Psoas muscle (tissue), 8 donors: ENCODE measurements around the gene NUCKS1. TPM values are rescaled to one million over a fixed set of nuclear protein-coding genes. Genes with fewer than 3 reads are reported as not detected.

Experiments
- ATAC-seq, 4 donors: fragments of 200-7000 bp; cut with Tn5 transposase; one replicate each; pipeline ENCODE4 v1.9.1; 2020; ENCODE audit warnings: moderate library complexity in 3 of 4, mild to moderate bottlenecking in 2 of 4
- DNase-seq, 2 donors: peaks; one replicate each; pipeline ENCODE4 v3.0.0-alpha.2; 2020
- H3K27ac ChIP-seq: fragments of 200-600 bp; one replicate; pipeline ENCODE4 v1.8.0; 2022
- H3K27me3 ChIP-seq, 3 donors: fragments of 200-600 bp in 1 of 3; one replicate each; pipeline versions ENCODE4 v1.6.1 to v1.8.0; 2013 to 2022; ENCODE audit warnings: low read length in 2 of 3, mild to moderate bottlenecking in 2 of 3, moderate library complexity in 1 of 3; ENCODE audit not compliant: insufficient read depth in 3 of 3
- H3K36me3 ChIP-seq, 2 donors: fragments of 200-600 bp in 1 of 2; one replicate each; pipeline versions ENCODE4 v1.6.1 to v1.8.0; 2013 to 2022; ENCODE audit warnings: low read depth in 1 of 2, mild to moderate bottlenecking in 1 of 2, moderate library complexity in 1 of 2; ENCODE audit not compliant: insufficient read depth in 1 of 2
- H3K4me1 ChIP-seq: fragments of 200-600 bp; one replicate; pipeline ENCODE4 v1.8.0; 2022
- H3K4me3 ChIP-seq: fragments of 200-600 bp; one replicate; pipeline ENCODE4 v1.8.0; 2022; ENCODE audit warnings: mild to moderate bottlenecking
- H3K9me3 ChIP-seq: fragments of 200-600 bp; one replicate; pipeline ENCODE4 v1.8.0; 2022
- CTCF ChIP-seq: fragments of 200-600 bp; IDR thresholded peaks from one replicate; pipeline ENCODE4 v1.8.0; 2022; ENCODE audit warnings: antibody characterized with exemption
- WGBS, 3 donors: extraction: QIAGEN DNeasy Blood & Tissue Kit; methylation state at CpG; one replicate each; pipeline versions ENCODE4 v1.1.6 to v1.1.7; 2013; 5-methylcytosine and 5-hydroxymethylcytosine counted together
- intact Hi-C, 2 donors: fragments of 100-400 bp; cut with DNase I; formaldehyde crosslinking; loops; one replicate each; pipeline versions ENCODE4 v1.11.0 to v1.14.2; 2022
- polyA plus RNA-seq, 3 donors: library from polyadenylated mRNA; stranded (reverse); fragments of 200-250 nt; gene quantifications; one replicate each; pipeline ENCODE4 v1.2.3, GENCODE V29; 2013
- total RNA-seq, 4 donors: library from RNA; stranded (reverse); fragmentation: NEBNext Ultra II Directional in 2 of 4; extraction: Animal tissue kit (Norgen Biotek cat#: 25700) in 2 of 4; gene quantifications; one replicate each; pipeline versions ENCODE4 v1.2.1 to v1.2.4, GENCODE V29; 2021 to 2023
- donor health status: healthy with polysubstance abuse.
- donor health status: DM: no; HTN: no; CAD: no; lungs with moderate emphysema.
- donor health status: Bipolar disorder and iron deficiency.
- donor health status: healthy.
- donor health status: DM: yes; HTN: yes; CAD: no.
- donor health status: DM: no; HTN: no; CAD: no.
- donor health status: DM: no; HTN: no; CAD: no.
- donor health status: DM: yes; HTN: yes; CAD: no.

The NUCKS1 gene
- total and polyA plus RNA-seq, 7 donors, result 28.3 to 174 (median 140) TPM

DNA sequence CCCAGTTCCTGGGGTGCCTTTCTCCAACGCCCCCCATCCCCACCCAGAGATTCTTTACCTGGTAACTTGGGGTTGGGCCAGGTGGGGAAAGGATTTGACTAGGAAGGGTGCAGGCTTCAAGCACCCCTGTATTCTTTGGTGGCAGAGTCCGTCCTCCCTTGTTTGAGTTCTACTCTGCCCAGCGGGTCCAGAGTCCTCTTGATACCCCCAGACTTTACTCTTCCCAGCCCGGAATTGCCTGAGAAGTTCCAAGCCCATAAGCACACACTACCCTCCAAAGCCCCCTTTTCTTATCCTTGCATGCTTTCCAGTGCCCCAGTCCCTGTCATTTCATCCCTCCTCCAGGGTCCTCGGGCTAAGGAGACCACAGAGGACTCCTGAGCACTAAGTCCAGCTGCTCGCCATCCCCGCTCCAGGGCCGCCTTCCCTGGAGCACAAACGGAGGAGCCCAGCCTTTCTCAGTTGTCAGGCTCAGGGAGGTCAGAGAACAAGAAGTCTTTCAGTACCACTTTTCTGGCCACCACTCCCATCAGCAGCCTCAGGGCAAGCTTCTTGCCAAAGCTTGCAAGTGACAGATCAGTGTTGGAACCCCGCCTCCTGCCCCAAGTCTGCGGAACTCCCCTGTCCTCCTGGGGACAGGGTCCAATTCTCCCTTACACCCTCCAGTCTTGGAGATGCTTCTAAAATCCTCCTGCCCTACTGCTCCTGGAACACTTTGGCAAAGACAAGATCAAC, 81.9 kb downstream of the NUCKS1 start:
- DNase-seq (no peak), ATAC-seq (no peak)
- no peaks in the 10 kb centered on the region for H3K9me3 ChIP-seq
- H3K27me3 ChIP-seq, result no peaks in the 10 kb centered on the region
- no peaks in the 10 kb centered on the region for H3K4me1 ChIP-seq
- no peak for TF ChIP-seq CTCF
- H3K27ac ChIP-seq, result no peak overlapping the region
- no peaks in the 10 kb centered on the region for H3K36me3 ChIP-seq
- intact Hi-C loops, result no loop called here
- 81 to 82% (median 81%) methylated on average over 11 of the region's 11 CpGs for WGBS, 3 donors
- no peak overlapping the region for H3K4me3 ChIP-seq

DNA sequence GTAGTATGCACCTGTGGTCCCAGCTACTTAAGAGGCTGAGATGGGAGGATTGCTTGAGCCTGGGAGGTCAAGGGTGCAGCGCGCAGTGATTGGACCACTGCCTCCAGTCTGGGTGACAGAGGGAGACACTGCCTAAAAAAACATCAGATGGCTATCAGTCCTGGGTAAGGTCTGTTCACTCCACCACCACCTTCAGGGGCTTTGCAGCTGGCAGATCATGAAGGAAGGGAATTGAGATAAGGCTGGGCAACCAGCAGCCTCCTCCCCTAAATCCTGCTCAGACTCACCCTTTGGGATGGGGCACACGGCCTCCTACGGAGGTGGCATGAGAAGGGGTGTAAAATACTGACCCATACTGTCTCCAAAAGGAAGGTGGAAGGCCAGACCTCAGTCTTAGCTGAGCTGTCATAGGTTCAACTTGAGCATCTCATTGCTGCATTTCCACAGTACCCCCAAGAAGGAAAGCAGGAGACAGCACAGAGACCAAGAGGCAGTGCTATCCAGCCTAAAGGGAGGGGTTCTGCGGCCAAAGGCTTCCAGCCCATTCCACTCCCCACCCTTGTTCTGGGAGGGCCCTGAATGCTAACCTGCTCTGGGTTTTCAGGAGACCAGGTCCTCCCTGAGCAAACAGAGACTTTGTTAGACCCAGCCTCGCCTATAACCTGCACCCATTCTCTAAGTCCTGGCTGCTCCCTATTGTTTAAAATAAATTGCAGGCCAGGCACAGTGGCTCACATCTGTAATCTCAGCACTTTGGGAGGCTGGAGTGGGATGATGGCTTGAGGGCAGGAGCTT, 83.4 kb downstream of the NUCKS1 start:
- Histone ChIP-seq H3K9me3 (no peaks in the 10 kb centered on the region), H3K27me3 (no peaks in the 10 kb centered on the region)

DNA sequence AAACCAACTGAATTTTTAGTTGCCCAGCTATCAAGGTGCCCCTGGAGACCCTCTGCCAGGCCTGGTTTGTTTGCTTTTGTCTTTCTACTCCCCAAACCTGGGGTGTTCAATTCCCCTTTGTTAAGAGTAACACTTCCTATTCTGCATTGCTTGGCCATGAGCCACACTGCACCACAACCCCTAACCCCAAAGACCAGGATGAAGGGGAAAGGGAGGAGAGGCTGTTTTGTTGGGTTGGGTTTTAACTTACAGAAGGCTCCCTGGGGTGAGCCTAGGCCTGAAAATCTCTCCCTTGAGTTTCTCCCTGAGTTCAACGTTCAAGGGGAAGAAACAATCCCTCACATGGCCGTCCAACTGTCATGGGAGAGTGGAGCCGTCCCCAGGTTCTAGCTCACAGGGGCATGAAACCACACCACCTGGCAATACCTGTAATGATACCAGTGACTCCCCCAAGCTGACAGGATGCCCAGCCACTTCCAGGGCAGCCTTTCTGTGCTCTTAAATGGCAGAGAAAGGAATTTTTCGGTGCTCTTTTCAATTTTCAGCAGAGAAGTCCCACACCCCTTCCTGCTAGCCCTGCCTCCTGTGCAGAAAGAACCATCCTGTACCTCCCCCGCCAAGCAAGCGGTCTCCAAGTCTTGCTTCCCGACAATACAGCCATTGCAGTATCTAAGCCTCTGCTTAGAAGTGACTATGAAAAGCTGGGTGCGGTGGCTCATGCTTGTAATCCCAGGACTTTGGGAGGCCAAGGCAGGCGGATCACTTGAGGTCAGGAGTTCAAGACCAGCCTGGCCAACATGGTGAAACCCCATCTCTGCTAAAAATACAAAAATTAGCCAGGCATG, 84.6 kb downstream of the NUCKS1 start:
- no peak overlapping the region for H3K27ac ChIP-seq
- no peaks in the 10 kb centered on the region for H3K36me3 ChIP-seq
- ATAC-seq (no peak), DNase-seq (no peak)
- no peak for TF ChIP-seq CTCF
- no peaks in the 10 kb centered on the region for H3K9me3 ChIP-seq
- 65 to 78% (median 73%) methylated on average over 8 to 9 of the region's 9 CpGs for WGBS, 3 donors
- no peaks in the 10 kb centered on the region for H3K4me1 ChIP-seq
- intact Hi-C loops, result no loop called here
- H3K4me3 ChIP-seq, result no peak overlapping the region
- no peaks in the 10 kb centered on the region for H3K27me3 ChIP-seq

More for the DNA sequence above, 83.4 kb downstream of the NUCKS1 start:
- Histone ChIP-seq H3K4me3 (no peak overlapping the region), H3K27ac (no peak overlapping the region), H3K4me1 (no peaks in the 10 kb centered on the region), H3K36me3 (no peaks in the 10 kb centered on the region)
- TF ChIP-seq CTCF, result no peak
- ATAC-seq, result no peak
- DNase-seq, result no peak
- 91 to 93% (median 91%) methylated on average over 6 of the region's 6 CpGs for WGBS, 3 donors
- intact Hi-C loops, result no loop called here

GRCh38 chr1:205664399-205665017, 85.5 kb downstream of the NUCKS1 start:
- Histone ChIP-seq H3K4me1 (no peaks in the 10 kb centered on the region), H3K9me3 (no peaks in the 10 kb centered on the region), H3K27me3 (no peaks in the 10 kb centered on the region), H3K4me3 (no peak overlapping the region), H3K27ac (no peak overlapping the region), H3K36me3 (no peaks in the 10 kb centered on the region)
- TF ChIP-seq CTCF, result no peak
- intact Hi-C loops, result no loop called here
- peak; percentile 32 to 48 (median 39) for ATAC-seq
- no peak for DNase-seq
- WGBS, 3 donors, result 30 to 50% (median 43%) methylated on average over 19 of the region's 19 CpGs
